Effector memory CD8-positive, alpha-beta T cell (primary cell): ENCODE data around the gene HSH2D.

Source experiments
- ATAC-seq: fragments of 150-1000 bp; cut with Tn5 transposase; replicated peaks from 2 replicates; pipeline ENCODE4 v1.10.0; 2021; ENCODE audit warnings: mild to moderate bottlenecking, moderate library complexity
- DNase-seq, 3 experiments: peaks; one replicate each; pipeline ENCODE4 v3.0.0; 2021
- H3K27ac Mint-ChIP-seq, 2 donors: one replicate each; pipeline ENCODE4 v1.8.0; 2022; ENCODE audit warnings: mild to moderate bottlenecking in 2 of 2, mixed read lengths in 2 of 2, moderate library complexity in 2 of 2
- H3K27me3 Mint-ChIP-seq, 2 donors: one replicate each; pipeline ENCODE4 v1.8.0; 2022; ENCODE audit warnings: mixed read lengths in 2 of 2
- H3K36me3 Mint-ChIP-seq: one replicate; pipeline ENCODE4 v1.8.0; 2022; ENCODE audit warnings: mild to moderate bottlenecking, moderate library complexity, mixed read lengths; ENCODE audit not compliant: insufficient read depth
- H3K4me1 Mint-ChIP-seq, 2 donors: one replicate each; pipeline ENCODE4 v1.8.0; 2022; ENCODE audit warnings: low read depth in 2 of 2, mixed read lengths in 2 of 2
- H3K4me3 Mint-ChIP-seq, 2 donors: one replicate each; pipeline ENCODE4 v1.8.0; 2022; ENCODE audit warnings: mild to moderate bottlenecking in 2 of 2, mixed read lengths in 2 of 2, moderate library complexity in 2 of 2
- H3K9me3 Mint-ChIP-seq, 2 donors: one replicate each; pipeline ENCODE4 v1.8.0; 2022; ENCODE audit warnings: mixed read lengths in 2 of 2

Gene HSH2D

GRCh38 chr19:16197622-16198369, 54.3 kb downstream of the HSH2D start, which contains the start of gene AP1M1:
AP1M1 (plus strand) TSS chr19:16197911; CDS start chr19:16198027, 116 bp downstream.
- Mint-ChIP-seq H3K4me1 (peaks cover 34 to 37% of the 10 kb centered on the region in 2 donors), H3K27ac (peak within 1 kb of the TSS; percentile 92 to 96), H3K27me3 (no peaks in the 10 kb centered on the region), H3K4me3 (peak within 1 kb of the TSS; percentile 73 to 83), H3K9me3 (no peaks in the 10 kb centered on the region), H3K36me3 (peaks cover 41% of the 10 kb centered on the region)
- ATAC-seq: peak; percentile 88
- peak; percentile 97 to 98 (median 97) for DNase-seq

GRCh38 chr19:16198370-16198651, 54.8 kb downstream of the HSH2D start:
- Mint-ChIP-seq H3K36me3 (peaks cover 44% of the 10 kb centered on the region), H3K27me3 (no peaks in the 10 kb centered on the region), H3K4me1 (peaks cover 35 to 37% of the 10 kb centered on the region in 2 donors), H3K9me3 (no peaks in the 10 kb centered on the region), H3K27ac (peak overlapping the region; percentile 92 to 96), H3K4me3 (peak overlapping the region; percentile 73 to 83)
- DNase-seq (no peak), ATAC-seq (no peak)

GRCh38 chr19:16199275-16199932, 55.9 kb downstream of the HSH2D start:
- Mint-ChIP-seq H3K4me3 (peak overlapping the region; percentile 73 to 83), H3K27ac (peak overlapping the region; percentile 31 to 96), H3K36me3 (peaks cover 46% of the 10 kb centered on the region)

GRCh38 chr19:16200038-16201010, 56.8 kb downstream of the HSH2D start:
- peak overlapping the region; percentile 36 to 74 for H3K27ac Mint-ChIP-seq
- H3K9me3 Mint-ChIP-seq: no peaks in the 10 kb centered on the region
- no peaks in the 10 kb centered on the region for H3K27me3 Mint-ChIP-seq
- no peak overlapping the region for H3K4me3 Mint-ChIP-seq
- peaks cover 35 to 37% of the 10 kb centered on the region in 2 donors for H3K4me1 Mint-ChIP-seq
- DNase-seq: no peak
- ATAC-seq: no peak
- H3K36me3 Mint-ChIP-seq: peaks cover 54% of the 10 kb centered on the region

More at GRCh38 chr19:16199275-16199932, 55.9 kb downstream of the HSH2D start:
- peaks cover 35 to 37% of the 10 kb centered on the region in 2 donors for H3K4me1 Mint-ChIP-seq
- DNase-seq (no peak), ATAC-seq (no peak)
- no peaks in the 10 kb centered on the region for H3K27me3 Mint-ChIP-seq
- no peaks in the 10 kb centered on the region for H3K9me3 Mint-ChIP-seq

GRCh38 chr19:16201011-16201391, 57.5 kb downstream of the HSH2D start:
- DNase-seq (no peak), ATAC-seq (no peak)
- Mint-ChIP-seq H3K4me3 (no peak overlapping the region), H3K27ac (peak overlapping the region; percentile 74 to 79), H3K9me3 (no peaks in the 10 kb centered on the region), H3K36me3 (peaks cover 57% of the 10 kb centered on the region), H3K4me1 (peaks cover 35 to 37% of the 10 kb centered on the region in 2 donors), H3K27me3 (no peaks in the 10 kb centered on the region)

GRCh38 chr19:16202320-16203255, 59.1 kb downstream of the HSH2D start:
- ATAC-seq (no peak), DNase-seq (no peak)
- H3K9me3 Mint-ChIP-seq: no peaks in the 10 kb centered on the region
- H3K4me1 Mint-ChIP-seq: peaks cover 37 to 40% of the 10 kb centered on the region in 2 donors
- peaks cover 53% of the 10 kb centered on the region for H3K36me3 Mint-ChIP-seq
- no peaks in the 10 kb centered on the region for H3K27me3 Mint-ChIP-seq
- H3K4me3 Mint-ChIP-seq: no peak overlapping the region
- H3K27ac Mint-ChIP-seq: peak overlapping the region in 1 of 2 donors; percentile 54

GRCh38 chr19:16203256-16204004, 59.9 kb downstream of the HSH2D start:
- Mint-ChIP-seq H3K4me3 (no peak overlapping the region), H3K9me3 (no peaks in the 10 kb centered on the region), H3K27me3 (no peaks in the 10 kb centered on the region), H3K4me1 (peaks cover 35 to 37% of the 10 kb centered on the region in 2 donors), H3K36me3 (peaks cover 53% of the 10 kb centered on the region), H3K27ac (peak overlapping the region; percentile 54 to 56)
- ATAC-seq: no peak
- no peak for DNase-seq

GRCh38 chr19:16204005-16204294, 60.5 kb downstream of the HSH2D start:
- Mint-ChIP-seq H3K36me3 (peaks cover 57% of the 10 kb centered on the region), H3K27ac (peak overlapping the region; percentile 54 to 56), H3K4me1 (peaks cover 32% of the 10 kb centered on the region in 2 donors)

GRCh38 chr19:16205205-16206045, 61.9 kb downstream of the HSH2D start:
- DNase-seq (no peak), ATAC-seq (no peak)
- no peak overlapping the region for H3K4me3 Mint-ChIP-seq
- H3K4me1 Mint-ChIP-seq: peaks cover 19 to 22% of the 10 kb centered on the region in 2 donors
- H3K27me3 Mint-ChIP-seq: no peaks in the 10 kb centered on the region
- peaks cover 68% of the 10 kb centered on the region for H3K36me3 Mint-ChIP-seq
- peak overlapping the region in 1 of 2 donors; percentile 7 for H3K27ac Mint-ChIP-seq
- H3K9me3 Mint-ChIP-seq: no peaks in the 10 kb centered on the region

More at GRCh38 chr19:16204005-16204294, 60.5 kb downstream of the HSH2D start:
- no peak for ATAC-seq
- H3K9me3 Mint-ChIP-seq: no peaks in the 10 kb centered on the region
- H3K4me3 Mint-ChIP-seq: no peak overlapping the region
- no peak for DNase-seq
- no peaks in the 10 kb centered on the region for H3K27me3 Mint-ChIP-seq

- Mint-ChIP-seq H3K4me3 (no peak overlapping the region), H3K27me3 (no peaks in the 10 kb centered on the region), H3K36me3 (peaks cover 73% of the 10 kb centered on the region), H3K9me3 (no peaks in the 10 kb centered on the region), H3K4me1 (peaks cover 17 to 19% of the 10 kb centered on the region in 2 donors), H3K27ac (peak overlapping the region in 1 of 2 donors; percentile 7)
- DNase-seq (no peak), ATAC-seq (no peak)
Measured at GRCh38 chr19:16206046-16206605, 62.6 kb downstream of the HSH2D start.

GRCh38 chr19:16206637-16207036, 63.2 kb downstream of the HSH2D start:
- ATAC-seq: no peak
- H3K4me1 Mint-ChIP-seq: peaks cover 13 to 16% of the 10 kb centered on the region in 2 donors
- DNase-seq: no peak
- no peaks in the 10 kb centered on the region for H3K9me3 Mint-ChIP-seq
- H3K27me3 Mint-ChIP-seq: no peaks in the 10 kb centered on the region
- no peak overlapping the region for H3K4me3 Mint-ChIP-seq
- peaks cover 73% of the 10 kb centered on the region for H3K36me3 Mint-ChIP-seq
- H3K27ac Mint-ChIP-seq: peak overlapping the region in 1 of 2 donors; percentile 7
